Stimulated activated CD4-positive, alpha-beta T cell treated with anti-CD3 and anti-CD28 coated beads, TNF-alpha, amount 100 ng/mL, for 48 hours (primary cell): Measurements from ENCODE around the gene NSFL1C.
A peak's percentile ranks its signal among the peaks of the same experiment; 100 is the strongest.
"Not testable (repeated sequence)": the region's sequence is repeated elsewhere in the genome, so short reads cannot be mapped to it uniquely, and the experiment has no call there.

Source experiments
- DNase-seq, 3 donors: peaks; one replicate each; pipeline ENCODE4 v3.0.0-alpha.2; 2020; ENCODE audit warnings: low read depth in 3 of 3

The NSFL1C gene

DNA sequence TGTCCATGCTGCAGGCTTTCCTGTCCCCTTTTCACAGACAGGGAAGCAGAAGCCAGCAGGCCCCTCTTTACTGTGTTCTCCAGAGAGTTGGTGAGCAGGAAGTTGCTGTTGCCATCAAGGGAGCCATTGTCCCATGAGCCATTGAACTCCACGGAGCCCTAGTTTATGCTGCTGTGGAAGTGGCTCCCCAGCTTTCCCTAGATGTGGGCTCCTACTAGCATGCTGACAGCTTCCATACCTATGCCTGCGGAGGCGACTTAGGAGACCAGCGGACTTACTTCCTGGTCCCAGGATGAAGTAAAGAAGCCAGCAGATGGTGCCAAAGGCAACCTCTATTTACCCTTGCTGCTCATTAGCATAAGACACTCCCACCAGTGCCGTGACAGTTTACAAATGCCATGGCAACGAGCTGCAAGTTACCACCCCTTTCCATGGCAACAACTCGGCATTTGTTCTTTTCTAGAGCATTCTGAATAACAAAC is 43.0 kb downstream of the NSFL1C start:
- DNase-seq = no peak

DNA sequence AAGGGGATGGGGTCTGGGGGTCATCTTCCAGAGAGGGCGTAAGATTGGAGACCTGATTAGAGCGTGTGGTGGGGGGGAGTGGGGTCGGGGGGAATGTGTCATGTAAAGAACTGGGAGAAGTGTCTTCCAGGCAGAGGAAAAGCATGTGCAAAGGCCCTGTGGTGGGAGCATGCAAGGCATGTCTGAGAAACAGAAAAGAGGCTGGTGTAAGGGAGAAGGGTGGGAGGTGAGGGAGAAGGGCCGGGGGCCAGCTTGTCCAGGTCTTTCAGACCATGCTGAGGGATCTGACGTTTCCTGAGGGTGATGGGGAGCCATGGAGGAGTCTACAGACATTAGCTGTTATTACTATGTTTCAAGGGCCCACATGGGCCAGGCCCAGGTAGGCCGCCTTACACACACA is 43.4 kb downstream of the NSFL1C start:
- no peak for DNase-seq

DNA sequence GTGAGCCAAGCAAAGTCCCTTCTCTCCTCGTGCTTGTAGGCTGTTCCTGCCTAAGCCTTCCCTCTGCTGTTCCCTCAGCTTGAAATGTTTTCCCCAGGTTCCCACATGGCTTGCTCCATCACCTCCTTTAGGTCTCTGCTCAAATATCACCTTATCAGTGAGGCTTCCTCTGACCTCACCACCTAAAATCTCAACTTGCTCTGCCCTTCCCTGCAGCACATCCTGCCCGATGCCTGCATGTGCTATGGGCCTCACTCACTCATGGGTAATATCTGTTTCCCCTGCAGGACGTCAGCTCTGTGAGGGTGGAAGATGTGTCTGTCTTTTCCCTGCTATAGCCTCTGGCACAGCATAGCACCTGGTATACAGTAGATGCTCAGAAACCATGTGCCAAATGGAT is 43.9 kb downstream of the NSFL1C start:
- no peak for DNase-seq

DNA sequence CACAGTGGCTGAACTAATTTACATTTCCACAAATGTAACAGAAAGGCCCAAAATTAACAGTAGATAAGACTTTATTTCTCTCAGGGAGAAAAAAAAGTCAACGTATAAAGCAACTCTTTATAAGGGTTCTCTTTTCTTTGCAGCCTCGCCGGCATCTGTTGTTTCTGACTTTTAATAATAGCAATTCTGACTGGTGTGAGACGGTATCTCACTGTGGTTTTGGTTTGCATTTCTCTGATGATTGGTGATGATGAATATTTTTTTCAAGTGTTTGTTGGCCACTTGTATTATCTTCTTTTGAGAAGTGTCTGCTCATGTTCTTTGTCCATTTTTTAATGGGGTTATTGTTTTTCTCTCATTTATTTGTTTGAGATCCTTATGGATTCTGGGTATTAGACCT is 46.6 kb downstream of the NSFL1C start:
- DNase-seq = no peak

DNA sequence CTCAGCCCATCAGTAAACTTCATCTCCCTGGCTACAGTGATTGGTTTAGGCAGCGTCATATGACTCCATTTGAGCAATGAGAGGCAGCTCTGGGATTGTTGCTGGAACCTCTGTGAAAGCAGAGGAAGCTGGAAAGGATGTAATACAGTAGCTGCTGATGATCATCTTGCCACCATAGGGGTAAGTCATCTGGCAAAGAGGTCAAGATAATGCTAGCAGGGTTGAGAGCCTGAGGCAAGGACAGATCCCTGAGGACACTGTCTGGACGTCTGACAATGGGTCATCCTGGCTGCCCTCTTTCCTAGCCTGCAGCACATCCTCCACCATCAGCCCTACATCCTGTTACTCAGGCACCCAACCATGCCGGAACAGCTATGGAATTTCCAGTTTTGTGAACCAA is 48.3 kb downstream of the NSFL1C start:
- DNase-seq = no peak

DNA sequence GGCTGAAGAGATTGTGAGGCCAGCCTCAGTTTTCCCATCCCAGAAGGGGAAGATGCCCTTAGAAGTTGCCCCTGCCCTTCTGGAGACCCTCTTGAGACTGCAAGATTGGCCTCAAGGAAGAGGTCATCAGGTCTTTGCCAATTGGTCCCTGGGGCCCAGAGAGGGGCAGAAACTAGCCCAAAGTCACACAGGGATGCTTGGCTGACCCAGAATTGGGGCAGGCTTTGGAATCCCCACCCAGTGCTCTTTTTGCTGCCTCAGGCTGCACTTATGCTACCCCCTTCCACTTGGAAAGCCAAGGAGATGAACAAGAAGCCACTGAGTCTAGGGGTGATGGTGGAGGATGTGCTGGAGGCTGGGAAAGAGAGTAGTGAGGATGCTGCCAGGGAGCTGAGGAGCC is 48.9 kb downstream of the NSFL1C start:
- DNase-seq = no peak

DNA sequence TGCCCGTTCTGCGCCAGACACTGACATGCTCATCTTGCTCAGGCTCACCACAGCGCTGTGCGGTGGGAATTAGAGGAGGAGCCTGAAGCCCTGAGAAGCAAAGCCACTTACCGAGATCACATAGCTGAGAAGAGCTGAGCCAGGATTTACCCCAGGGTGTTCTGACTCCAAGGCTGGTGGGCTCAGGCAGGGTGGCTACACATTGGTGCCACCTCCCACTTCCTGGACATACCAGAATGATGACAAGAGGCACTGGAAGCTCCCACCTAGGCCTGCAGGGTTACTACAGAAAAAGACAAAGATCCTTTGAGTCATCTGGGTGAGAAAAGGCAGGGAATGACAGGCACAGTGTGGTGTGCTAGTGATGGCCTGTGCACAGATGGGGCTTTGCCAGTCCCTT is 49.4 kb downstream of the NSFL1C start:
- DNase-seq = no peak

DNA sequence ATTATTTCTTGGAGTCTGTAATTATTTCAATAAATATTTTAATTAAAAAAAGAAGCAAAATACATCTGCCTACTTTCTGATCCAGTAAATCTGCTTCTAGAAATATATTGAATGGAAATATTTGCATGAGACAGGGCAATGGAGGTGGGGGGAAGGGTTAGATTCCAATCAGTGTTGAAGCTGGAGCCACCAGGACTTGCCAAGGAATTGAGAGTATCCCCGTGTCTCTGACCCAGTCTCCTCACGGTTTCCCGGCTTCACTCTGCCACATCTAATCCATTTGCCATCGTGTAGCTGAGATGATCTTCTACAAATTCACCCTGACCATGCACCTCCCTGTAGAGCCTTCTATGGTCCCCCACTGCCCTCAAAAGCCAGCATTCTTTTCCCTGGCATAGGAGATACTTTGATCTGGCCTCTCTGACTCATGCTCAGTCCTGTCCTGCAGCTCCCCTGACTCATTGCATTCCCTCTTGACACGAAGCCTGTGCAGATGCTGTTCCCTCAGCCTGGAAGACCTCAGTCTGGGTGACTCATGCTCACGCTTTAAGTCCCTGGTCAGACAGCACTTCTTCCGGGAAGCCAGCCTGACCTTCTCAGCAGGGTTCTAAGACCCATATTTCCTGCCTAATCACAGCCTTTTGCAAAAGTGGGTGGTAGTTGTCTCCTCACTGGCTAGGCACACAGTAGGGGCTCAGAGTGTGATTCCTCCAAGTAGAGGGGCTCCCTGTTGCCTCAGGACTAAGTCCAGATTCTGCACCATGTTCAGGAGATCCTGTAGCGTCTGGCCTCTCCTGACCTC is 50.8 kb downstream of the NSFL1C start:
- DNase-seq = no peak

DNA sequence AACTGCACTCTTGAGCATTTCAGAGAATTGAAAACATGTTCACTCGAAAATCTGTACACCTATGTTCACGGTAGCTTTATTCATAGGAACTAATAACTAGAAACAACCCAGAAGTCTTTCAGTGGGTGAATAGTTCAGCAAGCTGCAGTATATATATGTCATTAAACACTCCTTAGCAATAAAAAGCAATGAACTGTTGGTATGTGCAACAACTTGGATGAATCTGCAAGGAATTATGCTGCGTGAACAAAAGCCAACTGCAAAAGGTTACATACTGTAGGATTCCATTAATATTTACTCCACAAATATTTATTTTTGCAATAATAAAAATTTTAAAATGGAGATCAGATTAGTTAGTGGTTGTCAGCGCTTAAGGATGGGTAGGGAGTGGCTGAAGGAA is 51.7 kb downstream of the NSFL1C start:
- DNase-seq = no peak

DNA sequence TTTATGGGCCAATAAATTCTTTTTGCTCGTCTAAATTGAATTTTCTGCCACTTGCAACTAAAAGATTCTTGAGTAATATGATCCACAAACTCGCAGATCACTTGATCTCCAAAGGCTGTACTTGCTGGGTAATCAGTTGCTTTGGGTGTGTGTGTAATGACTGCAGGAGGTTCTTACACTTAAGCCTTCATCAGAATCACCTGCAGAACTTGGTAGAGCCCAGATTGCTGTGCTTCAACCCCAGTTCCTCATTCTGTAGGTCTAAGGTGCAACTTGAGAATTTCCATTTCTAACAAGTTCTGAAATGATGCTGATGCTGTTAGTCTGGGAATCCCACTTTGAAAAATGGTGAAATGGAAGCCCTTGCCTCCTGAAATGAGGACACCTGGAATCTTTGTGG is 60.8 kb downstream of the NSFL1C start:
- no peak for DNase-seq

DNA sequence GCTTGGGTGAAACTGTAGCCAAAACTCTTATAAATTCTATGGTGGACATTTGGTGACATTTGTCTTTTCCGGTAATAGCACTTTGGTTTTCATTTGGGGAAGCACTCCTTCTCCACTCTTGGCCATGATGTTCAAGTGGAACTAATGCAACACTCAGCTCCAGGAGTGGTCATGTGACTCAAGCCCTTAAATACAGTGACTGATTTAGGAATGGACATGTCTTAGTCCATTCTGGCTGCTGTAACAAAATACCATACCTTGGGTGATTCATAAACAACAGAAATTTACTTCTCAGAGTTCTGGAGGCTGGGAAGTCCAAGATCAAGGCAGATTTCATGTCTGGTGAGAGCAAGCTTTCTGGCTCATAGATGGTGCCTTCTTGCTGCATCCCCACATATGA is 63.0 kb downstream of the NSFL1C start:
- DNase-seq = no peak

DNA sequence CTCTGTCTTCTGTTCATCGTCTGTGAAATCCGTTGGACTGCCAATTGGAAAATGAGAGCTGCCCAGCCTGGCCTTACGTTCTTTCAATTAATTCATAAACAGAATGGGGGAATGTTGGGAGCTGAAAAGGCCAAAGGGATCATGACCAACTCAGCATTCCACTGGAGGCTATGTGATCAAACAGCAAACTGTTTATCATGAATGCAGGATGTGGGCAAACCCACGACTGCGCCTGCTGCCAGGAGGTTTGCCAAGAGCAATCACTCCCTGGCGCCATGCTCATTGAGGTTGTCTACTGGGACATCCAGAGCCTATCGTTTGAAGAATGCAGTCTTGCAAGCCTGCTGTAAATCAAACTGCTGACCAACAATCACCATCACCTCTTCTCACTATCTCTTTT is 64.5 kb downstream of the NSFL1C start:
- DNase-seq = no peak

DNA sequence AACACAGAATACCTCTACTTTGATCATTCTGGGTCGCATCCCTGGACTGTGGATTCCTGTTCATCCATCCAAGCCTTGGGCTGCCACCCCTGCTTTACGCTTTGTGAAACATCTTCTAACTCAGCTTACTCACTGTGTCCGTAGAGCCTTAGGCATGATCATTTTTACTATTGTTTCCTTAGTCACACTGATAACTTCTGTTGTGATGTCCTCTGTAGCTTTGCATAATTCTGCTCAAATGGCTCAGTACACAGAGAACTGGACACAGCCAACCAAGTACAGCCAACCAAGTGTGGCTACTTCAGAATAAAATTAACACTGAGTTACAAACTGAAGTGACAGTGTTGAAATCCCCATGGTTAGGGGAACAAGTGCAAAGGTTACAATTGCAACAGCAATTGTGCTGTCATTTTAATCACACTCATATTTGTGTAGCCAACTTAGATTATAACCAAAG is 65.2 kb downstream of the NSFL1C start:
- no peak for DNase-seq

DNA sequence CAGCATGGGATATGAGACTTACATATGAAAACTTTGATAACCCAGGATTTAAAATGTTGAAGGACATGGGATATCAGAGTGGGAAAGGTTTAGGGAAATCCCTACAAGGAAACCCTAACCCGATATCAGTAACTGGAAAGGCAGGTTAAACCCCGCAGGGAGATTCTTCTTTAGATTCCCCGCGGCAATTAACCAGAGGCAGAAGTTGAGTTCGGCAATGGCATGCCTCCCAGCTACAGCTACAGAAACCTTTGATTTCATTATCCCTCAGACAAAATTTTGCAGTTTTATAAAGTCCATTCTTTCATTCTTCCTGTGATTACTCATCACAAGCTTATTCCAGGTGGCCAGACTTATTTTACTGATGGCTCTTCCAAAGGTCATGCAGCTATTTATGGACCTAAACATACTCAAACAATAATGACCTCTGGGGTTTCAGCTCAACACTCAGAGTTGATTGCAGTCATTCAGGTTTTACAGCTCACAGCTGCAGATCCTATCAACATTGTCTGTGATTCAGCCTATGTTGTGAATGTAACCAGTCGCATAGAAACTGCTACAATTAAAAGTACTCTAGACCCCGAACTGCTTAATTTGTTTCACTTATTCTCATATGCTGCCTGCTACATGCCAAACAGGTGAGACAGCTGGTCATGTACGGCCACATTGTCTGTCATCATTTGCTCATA is 66.8 kb downstream of the NSFL1C start:
- not testable (repeated sequence) for DNase-seq

DNA sequence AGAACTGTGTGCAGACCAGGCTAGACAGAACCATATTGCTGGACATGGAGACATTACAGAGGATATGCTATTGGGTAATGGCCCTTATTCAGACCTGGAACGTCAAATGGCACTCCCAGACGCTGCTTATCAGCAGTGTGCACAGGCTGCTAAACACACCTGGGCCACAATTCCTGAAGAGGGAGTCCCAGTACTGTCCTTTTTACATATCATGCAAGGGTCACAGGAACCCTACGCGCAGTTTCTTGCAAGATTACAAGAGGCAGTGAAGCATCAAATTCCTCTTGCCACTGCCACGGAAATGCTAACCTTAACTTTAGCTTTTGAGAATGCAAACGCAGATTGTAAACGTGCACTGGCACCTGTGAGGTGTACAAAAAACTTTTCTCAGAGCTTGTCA is 68.5 kb downstream of the NSFL1C start:
- not testable (repeated sequence) for DNase-seq

DNA sequence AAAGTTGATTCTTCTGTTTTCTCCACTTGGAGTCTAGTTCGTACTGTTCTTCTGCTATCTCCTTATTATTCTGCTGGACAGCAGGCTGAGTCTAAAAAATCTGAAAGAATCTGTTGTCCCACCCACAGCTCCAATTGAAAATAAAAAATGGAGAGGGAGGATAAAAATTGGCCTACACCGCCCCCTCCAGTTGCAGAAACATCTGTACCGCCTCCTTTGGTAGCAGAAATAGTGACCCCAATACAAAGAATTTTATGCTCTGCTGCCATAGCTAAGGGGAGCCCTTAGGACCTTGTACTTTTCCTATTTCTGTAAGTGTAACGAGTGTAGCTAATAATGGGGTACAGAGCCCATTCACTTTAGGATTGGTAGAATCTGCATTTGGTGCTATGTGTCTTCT is 68.9 kb downstream of the NSFL1C start:
- DNase-seq = no peak

DNA sequence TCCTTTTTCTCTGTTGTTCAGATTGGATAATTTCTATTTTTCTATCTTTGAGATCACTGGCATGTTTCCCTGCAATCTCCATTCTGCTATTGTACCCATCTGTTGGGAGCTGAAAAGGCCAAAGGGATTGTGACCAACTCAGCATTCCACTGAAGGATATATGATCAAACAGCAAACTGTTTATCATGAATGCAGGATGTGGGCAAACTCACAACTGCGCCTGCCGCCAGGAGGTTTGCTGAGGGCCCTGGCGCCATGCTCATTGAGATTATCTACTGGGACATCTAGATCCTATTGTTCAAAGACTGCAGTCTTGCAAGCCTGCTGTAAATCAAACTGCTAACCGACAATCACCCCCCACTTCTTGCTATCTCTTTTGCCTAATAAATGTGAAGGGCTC is 69.9 kb downstream of the NSFL1C start:
- DNase-seq = no peak

DNA sequence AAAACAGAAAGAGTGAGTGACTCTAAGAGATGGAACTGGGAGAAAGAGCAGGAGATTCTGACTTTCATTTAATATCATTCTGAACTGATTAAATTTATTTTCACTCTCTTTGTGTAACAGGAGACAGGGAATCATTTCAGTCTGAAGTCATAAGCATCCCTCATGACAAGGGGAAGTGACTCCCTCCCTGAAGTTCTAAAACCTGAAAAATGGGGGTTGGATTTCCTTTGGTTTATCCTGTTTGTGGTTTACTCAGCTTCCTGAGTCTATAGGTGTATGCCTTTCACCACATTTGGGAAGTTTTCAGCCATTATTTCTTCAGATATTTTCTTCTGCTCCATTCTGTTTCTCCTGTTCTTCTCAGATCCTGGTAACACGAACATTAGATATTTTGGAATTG is 70.4 kb downstream of the NSFL1C start:
- DNase-seq = no peak

DNA sequence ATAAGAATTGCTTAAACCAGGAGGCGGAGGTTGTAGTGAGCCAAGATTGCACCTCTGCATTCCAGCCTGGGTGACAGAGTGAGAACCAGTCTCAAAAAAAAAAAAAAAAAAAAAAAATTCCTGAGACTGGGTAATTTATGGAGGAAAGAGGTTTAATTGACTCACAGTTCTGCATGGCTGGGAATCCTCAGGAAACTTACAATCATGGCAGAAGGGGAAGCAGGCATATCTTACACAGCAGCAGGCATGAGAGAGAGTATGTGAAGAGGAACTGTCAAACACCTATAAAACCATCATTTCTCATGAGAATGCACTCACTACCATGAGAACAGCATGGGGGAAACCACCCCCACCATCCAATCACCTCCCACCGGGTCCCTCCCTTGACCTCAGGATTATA is 72.0 kb downstream of the NSFL1C start:
- no peak for DNase-seq

DNA sequence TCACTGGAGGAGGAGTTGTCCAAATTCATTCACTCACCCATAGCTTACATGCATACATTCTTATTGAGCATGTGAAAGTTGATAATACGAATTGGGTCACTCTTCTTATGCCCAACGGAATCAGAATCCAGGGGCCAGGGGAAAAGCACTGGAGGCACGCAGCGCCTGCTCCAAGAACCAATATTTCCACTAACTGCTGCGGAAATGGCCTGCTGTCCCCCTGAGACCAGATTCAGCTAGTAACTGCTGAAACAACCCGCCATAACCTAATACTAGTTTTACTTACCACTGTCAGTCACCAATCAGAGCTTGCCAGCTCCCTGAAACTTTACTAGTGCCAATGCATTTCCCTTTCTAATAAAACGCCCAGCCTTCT is 73.2 kb downstream of the NSFL1C start:
- DNase-seq = no peak

DNA sequence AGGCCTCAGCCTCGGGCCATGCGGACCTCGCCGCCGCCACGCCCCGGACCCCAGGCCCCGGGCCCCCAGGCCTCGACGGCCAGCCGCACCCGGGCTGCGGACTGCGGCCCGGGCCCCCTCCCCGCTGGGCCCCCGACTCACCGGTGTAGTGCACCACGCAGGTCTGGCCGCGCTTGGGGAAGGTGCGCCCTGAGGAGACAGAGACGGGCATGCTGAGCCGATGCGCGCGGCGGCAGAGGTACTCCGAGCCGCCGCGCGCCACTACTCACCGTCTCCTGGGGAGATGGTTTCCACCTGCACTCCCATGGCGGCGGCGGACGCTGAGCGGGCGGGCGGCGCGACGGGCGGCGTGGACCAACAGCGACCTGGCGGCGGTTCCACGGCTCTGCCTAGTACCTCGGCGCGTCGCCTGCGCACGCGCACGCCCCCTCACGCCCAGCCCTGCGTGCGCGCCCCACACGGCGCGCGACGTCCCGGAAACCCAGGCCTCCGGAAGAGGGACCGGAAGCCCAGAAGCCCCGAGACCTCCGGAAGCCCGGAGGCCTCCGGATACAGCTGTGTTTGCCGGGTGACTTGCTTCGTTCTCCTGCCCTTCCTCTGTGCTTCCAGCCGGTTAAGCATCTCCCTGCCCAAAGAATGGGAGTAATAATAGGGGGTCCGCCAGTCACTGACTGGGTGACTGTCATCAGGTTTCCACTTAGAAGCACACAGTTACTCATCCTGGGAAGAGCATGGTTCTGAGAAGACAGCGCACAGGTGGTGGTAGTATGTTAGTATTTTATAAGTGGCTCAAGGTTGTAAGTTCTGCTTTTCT is 73.7 kb downstream of the NSFL1C start, which contains the start of gene FKBP1A:
Gene FKBP1A (minus strand): TSS at position 362 of the 814 bp plus-strand sequence. CDS start 56 bp downstream, at position 306.
- DNase-seq = peak; percentile 76 to 85 (median 82)

DNA sequence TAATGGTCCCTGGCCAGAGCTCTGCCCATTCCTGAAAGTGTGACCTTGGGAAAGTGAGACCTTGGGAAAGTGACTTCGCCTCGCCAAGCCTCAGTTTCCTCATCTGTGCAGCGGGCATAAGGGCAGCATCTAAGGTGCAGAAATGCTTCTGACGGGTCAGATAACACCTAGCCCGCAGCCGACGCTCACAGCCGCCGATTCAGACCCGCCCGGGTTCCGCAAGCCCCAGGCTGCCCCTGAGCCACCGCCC is 74.3 kb downstream of the NSFL1C start:
- DNase-seq = no peak
